Lung (tissue), 12 donors: ENCODE data around the gene ZNF521. TPM values are rescaled to one million over a fixed set of nuclear protein-coding genes. Genes with fewer than 3 reads are reported as not detected.

Experiments
- ATAC-seq: fragments of 200-7000 bp; cut with Tn5 transposase; one replicate; pipeline ENCODE4 v1.9.1; 2020; ENCODE audit warnings: moderate number of reproducible peaks; ENCODE audit not compliant: insufficient read depth, low FRiP score
- DNase-seq, 3 donors: peaks; one replicate each; pipeline ENCODE4 v3.0.0-alpha.2; 2013 to 2017
- H3K27ac ChIP-seq, 2 donors: one replicate each; pipeline ENCODE4 v1.5.1; 2013; ENCODE audit warnings: mild to moderate bottlenecking in 2 of 2, moderate library complexity in 2 of 2, control low read depth in 1 of 2, inconsistent platforms in 1 of 2, low read depth in 1 of 2, low read length in 1 of 2
- H3K27me3 ChIP-seq, 3 donors: one replicate each; pipeline ENCODE4 v1.5.1; 2013; ENCODE audit warnings: low read length in 2 of 3; ENCODE audit not compliant: control insufficient read depth in 3 of 3, insufficient read depth in 3 of 3
- H3K36me3 ChIP-seq, 4 donors: one replicate each; pipeline ENCODE4 v1.5.1; 2013; ENCODE audit warnings: low read length in 4 of 4, mild to moderate bottlenecking in 1 of 4, moderate library complexity in 1 of 4; ENCODE audit not compliant: control insufficient read depth in 4 of 4, insufficient read depth in 4 of 4
- H3K4me1 ChIP-seq, 5 donors: one replicate each; pipeline ENCODE4 v1.5.1; 2013; ENCODE audit warnings: low read length in 5 of 5, mild to moderate bottlenecking in 2 of 5, moderate library complexity in 1 of 5; ENCODE audit not compliant: control insufficient read depth in 5 of 5, insufficient read depth in 5 of 5
- H3K4me3 ChIP-seq: one replicate; pipeline ENCODE4 v1.5.1; 2013; ENCODE audit warnings: mild to moderate bottlenecking, control low read depth, moderate library complexity
- H3K9ac ChIP-seq, 2 donors: one replicate each; pipeline ENCODE4 v1.5.1; 2013; ENCODE audit warnings: low read length in 2 of 2, control low read depth in 1 of 2; ENCODE audit not compliant: insufficient read depth in 1 of 2
- H3K9me3 ChIP-seq, 4 donors: one replicate each; pipeline ENCODE4 v1.5.1; 2013; ENCODE audit warnings: low read length in 3 of 4, mild to moderate bottlenecking in 1 of 4, moderate library complexity in 1 of 4; ENCODE audit not compliant: control insufficient read depth in 4 of 4, insufficient read depth in 3 of 4
- WGBS, 2 donors: extraction: QIAGEN DNeasy Blood & Tissue Kit; methylation state at CpG; one replicate each; pipeline ENCODE4 v1.1.7; 2013; 5-methylcytosine and 5-hydroxymethylcytosine counted together
- polyA plus RNA-seq, 2 donors: library from polyadenylated mRNA; stranded (reverse); fragments of 200-250 nt; gene quantifications; one replicate each; pipeline ENCODE4 v1.2.1, GENCODE V29; 2013
- total RNA-seq, 2 donors: library from RNA; depleted of rRNA in 1 of 2; stranded (reverse); fragments of >200 nt in 1 of 2; gene quantifications; one replicate each; pipeline ENCODE4 v1.2.1, GENCODE V29; 2014 to 2021
- TF ChIP-seq, protein P1 (sequence below): IDR thresholded peaks from 2 replicates; pipeline ENCODE4 v1.5.1; 2012; ENCODE audit warnings: mild to moderate bottlenecking; ENCODE audit errors: control extremely low read depth, extremely low read depth
- donor health status: control.
- donor health status: control.
- donor health status: Bipolar disorder and iron deficiency.
- donor health status: healthy.
- donor health status: DM: yes; HTN: yes; CAD: no.

ZNF521 gene
- total and polyA plus RNA-seq, 4 donors = 1.5 to 48.8 (median 10.7) TPM

DNA sequence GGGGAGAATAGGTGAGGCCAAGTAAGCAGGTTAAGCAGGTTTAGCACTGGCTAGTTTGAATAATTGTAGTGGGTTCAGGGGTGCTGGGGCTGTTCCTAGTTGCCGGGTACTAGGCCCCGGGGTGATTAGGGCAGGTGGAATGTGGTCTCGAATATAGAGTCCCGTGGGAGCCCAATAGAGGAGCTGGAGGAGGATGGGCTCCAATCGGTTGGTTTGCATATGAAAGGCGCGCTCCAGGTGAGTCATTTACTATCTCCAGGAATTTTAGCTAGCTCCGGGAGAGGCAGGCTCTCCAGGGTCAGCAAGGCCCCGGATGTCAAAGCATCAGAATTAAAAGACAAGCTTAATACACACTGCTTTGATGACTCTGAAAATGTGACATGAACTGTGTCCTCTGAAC is 304.0 kb downstream of the ZNF521 start:
- 83 to 90% methylated on average over 9 of the region's 9 CpGs for WGBS, 2 donors
- no peak overlapping the region for H3K27ac ChIP-seq
- H3K4me3 ChIP-seq = no peak overlapping the region
- DNase-seq = no peak
- ATAC-seq = no peak
- no peaks in the 10 kb centered on the region for H3K36me3 ChIP-seq
- H3K9ac ChIP-seq = no peak overlapping the region
- H3K27me3 ChIP-seq = no peaks in the 10 kb centered on the region
- H3K4me1 ChIP-seq = peaks cover 0 to 12% (median 0%) of the 10 kb centered on the region in 5 donors
- H3K9me3 ChIP-seq = peaks cover 0 to 2% (median 0%) of the 10 kb centered on the region in 4 donors
- TF ChIP-seq, protein P1, sequence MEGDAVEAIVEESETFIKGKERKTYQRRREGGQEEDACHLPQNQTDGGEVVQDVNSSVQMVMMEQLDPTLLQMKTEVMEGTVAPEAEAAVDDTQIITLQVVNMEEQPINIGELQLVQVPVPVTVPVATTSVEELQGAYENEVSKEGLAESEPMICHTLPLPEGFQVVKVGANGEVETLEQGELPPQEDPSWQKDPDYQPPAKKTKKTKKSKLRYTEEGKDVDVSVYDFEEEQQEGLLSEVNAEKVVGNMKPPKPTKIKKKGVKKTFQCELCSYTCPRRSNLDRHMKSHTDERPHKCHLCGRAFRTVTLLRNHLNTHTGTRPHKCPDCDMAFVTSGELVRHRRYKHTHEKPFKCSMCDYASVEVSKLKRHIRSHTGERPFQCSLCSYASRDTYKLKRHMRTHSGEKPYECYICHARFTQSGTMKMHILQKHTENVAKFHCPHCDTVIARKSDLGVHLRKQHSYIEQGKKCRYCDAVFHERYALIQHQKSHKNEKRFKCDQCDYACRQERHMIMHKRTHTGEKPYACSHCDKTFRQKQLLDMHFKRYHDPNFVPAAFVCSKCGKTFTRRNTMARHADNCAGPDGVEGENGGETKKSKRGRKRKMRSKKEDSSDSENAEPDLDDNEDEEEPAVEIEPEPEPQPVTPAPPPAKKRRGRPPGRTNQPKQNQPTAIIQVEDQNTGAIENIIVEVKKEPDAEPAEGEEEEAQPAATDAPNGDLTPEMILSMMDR = no peak

DNA sequence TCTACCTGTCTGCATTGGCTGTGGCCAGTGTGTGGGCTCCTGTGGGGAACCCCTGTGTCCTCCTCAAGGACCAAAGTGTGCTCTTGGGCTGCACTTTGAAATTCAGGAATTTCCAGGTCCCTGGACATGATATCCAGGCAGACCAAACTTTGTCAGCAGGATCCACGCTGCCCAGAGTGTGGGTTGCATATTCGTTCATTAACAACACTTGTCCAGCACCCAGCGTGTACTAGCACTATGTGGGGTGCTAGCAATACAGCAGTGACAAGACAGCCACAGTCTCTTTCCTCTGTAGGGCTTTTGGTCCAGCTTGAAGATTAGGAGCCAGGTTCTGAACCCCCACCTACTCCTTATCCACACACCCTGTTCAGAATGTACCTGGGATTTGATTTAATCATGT is 304.5 kb downstream of the ZNF521 start:
- WGBS, 2 donors = 94 to 99% methylated on average over 3 of the region's 3 CpGs
- TF ChIP-seq, protein P1 = no peak
- Histone ChIP-seq H3K27ac (no peak overlapping the region), H3K9ac (no peak overlapping the region), H3K9me3 (peaks cover 0 to 2% (median 0%) of the 10 kb centered on the region in 4 donors), H3K36me3 (no peaks in the 10 kb centered on the region), H3K4me3 (no peak overlapping the region), H3K27me3 (no peaks in the 10 kb centered on the region), H3K4me1 (peaks cover 0 to 6% (median 0%) of the 10 kb centered on the region in 5 donors)
- ATAC-seq (no peak), DNase-seq (no peak)

DNA sequence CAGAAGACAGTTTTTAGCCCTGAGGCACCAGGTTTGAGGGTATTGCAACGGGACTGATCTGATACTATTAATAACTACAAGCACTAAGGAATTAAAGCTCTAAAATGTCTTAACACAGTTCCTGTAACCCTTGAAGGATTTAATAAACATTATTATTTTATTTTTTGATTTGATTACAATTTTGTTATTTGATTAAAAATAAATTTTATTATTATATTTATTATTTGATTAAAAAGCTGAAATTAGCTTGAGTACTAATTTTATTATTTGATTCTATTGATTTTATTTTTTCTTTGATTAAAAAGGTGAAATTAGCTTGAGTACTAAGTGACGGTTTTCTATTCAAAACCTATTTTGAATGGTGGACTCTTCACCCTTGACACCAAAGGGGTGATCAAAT is 307.3 kb downstream of the ZNF521 start:
- H3K4me1 ChIP-seq = no peaks in the 10 kb centered on the region
- H3K36me3 ChIP-seq = no peaks in the 10 kb centered on the region
- TF ChIP-seq, protein P1 = no peak
- no peak overlapping the region for H3K9ac ChIP-seq
- WGBS, 2 donors = 64 to 93% methylated on average over 2 of the region's 2 CpGs
- ATAC-seq (no peak), DNase-seq (no peak)
- no peaks in the 10 kb centered on the region for H3K27me3 ChIP-seq
- H3K9me3 ChIP-seq = no peaks in the 10 kb centered on the region
- H3K27ac ChIP-seq = no peak overlapping the region
- no peak overlapping the region for H3K4me3 ChIP-seq

DNA sequence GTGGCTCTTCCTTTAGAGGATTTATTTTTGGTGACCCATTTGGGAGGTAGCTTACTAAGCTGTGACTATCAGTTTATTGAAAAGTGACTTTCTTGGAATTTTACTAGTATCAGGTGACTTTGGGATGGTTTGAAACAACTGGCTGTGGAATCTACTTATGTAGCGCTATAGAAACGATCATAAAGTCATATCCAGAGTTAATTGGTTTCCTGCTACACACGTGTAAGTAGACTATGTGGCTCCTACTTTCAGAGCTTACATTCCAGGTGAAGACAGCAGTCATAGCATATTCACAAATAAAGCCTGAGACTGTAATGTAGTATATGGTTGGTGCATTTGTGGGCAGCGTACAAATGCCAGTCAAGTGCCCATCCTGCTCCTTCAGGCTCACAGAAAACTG is 308.9 kb downstream of the ZNF521 start:
- Histone ChIP-seq H3K27ac (no peak overlapping the region), H3K36me3 (no peaks in the 10 kb centered on the region), H3K9ac (no peak overlapping the region), H3K4me1 (no peaks in the 10 kb centered on the region), H3K4me3 (no peak overlapping the region), H3K27me3 (no peaks in the 10 kb centered on the region), H3K9me3 (no peaks in the 10 kb centered on the region)
- TF ChIP-seq, protein P1 = no peak
- 76 to 84% methylated on average over 4 of the region's 4 CpGs for WGBS, 2 donors
- DNase-seq (no peak), ATAC-seq (no peak)
